H1 (cell line): ENCODE measurements around the gene SOWAHC. TPM values are rescaled to one million over a fixed set of nuclear protein-coding genes. Genes with fewer than 3 reads are reported as not detected.

Source experiments
- CTCF ChIA-PET: fragments of 300-600 bp; sonication (Branson Sonifier 250); formaldehyde crosslinking; loops from one replicate; lab custom pipeline; 2021; ENCODE audit not compliant: partially characterized antibody; lab: Charles Lee
- POLR2A ChIA-PET: fragments of 300-600 bp; sonication (Branson Sonifier 250); formaldehyde crosslinking; loops from one replicate; lab custom pipeline; 2021; ENCODE audit warnings: inconsistent platforms; ENCODE audit not compliant: partially characterized antibody; lab: Charles Lee
- DNase-seq, 2 experiments: peaks; one replicate each; pipeline versions ENCODE4 v3.0.0 to v3.0.0-alpha.2; 2010 to 2022; ENCODE audit warnings: low spot score in 2 of 2, low read depth in 1 of 2, mixed read lengths in 1 of 2
- FAIRE-seq: peaks from 2 replicates; lab custom pipeline; 2011; peaks lifted over from hg19 to GRCh38; lab: Jason Lieb, UNC
- H2AFZ ChIP-seq: 2 replicates; pipeline ENCODE4 v1.8.1; 2012; ENCODE audit warnings: low read length, inconsistent platforms
- H2AK5ac ChIP-seq: 2 replicates; pipeline ENCODE4 v1.6.1; 2013; ENCODE audit warnings: low read depth, low read length
- H2BK120ac ChIP-seq: replicated peaks from 2 replicates; pipeline ENCODE3; 2013; ENCODE audit warnings: low read depth, low read length, inconsistent platforms
- H2BK12ac ChIP-seq: 2 replicates; pipeline ENCODE4 v1.6.1; 2013; ENCODE audit warnings: low read depth, low read length
- H2BK15ac ChIP-seq: 2 replicates; pipeline ENCODE4 v1.6.1; 2013; ENCODE audit warnings: low read length
- H2BK20ac ChIP-seq: 2 replicates; pipeline ENCODE4 v1.6.1; 2013; ENCODE audit warnings: low read length
- H2BK5ac ChIP-seq: 2 replicates; pipeline ENCODE4 v1.6.1; 2013; ENCODE audit warnings: low read depth, low read length
- H3K14ac ChIP-seq: 2 replicates; pipeline ENCODE4 v1.6.1; 2013; ENCODE audit warnings: inconsistent platforms; ENCODE audit not compliant: insufficient read length
- H3K18ac ChIP-seq: 2 replicates; pipeline ENCODE4 v1.6.1; 2013; ENCODE audit warnings: low read length; ENCODE audit errors: extremely low read depth
- H3K23ac ChIP-seq: 2 replicates; pipeline ENCODE4 v1.6.1; 2013; ENCODE audit warnings: inconsistent platforms; ENCODE audit not compliant: insufficient read length
- H3K23me2 ChIP-seq: 2 replicates; pipeline ENCODE4 v1.6.1; 2013; ENCODE audit warnings: low read depth, low read length
- H3K27ac ChIP-seq: 2 replicates; pipeline ENCODE4 v1.6.1; 2011; ENCODE audit warnings: low read depth, low read length, inconsistent platforms
- H3K27me3 ChIP-seq, 4 experiments: replicated peaks in 1 of 4; 1 replicate in 1 of 4; 2 replicates in 3 of 4; pipeline versions ENCODE4 v1.6.1 to v1.8.1; 2011 to 2013; ENCODE audit warnings: low read length in 3 of 4, mild to moderate bottlenecking in 3 of 4, inconsistent platforms in 2 of 4, mixed read lengths in 2 of 4, moderate library complexity in 1 of 4; ENCODE audit not compliant: control insufficient read depth in 3 of 4, insufficient read depth in 3 of 4; ENCODE audit errors: extremely low read depth in 1 of 4
- H3K36me3 ChIP-seq, 4 experiments: 2 replicates each; pipeline versions ENCODE4 v1.6.1 to v1.8.1; 2011 to 2013; ENCODE audit warnings: mild to moderate bottlenecking in 4 of 4, low read length in 3 of 4, moderate library complexity in 2 of 4, control low read depth in 1 of 4, inconsistent platforms in 1 of 4; ENCODE audit not compliant: insufficient read depth in 4 of 4, control insufficient read depth in 2 of 4
- H3K4ac ChIP-seq: replicated peaks from 2 replicates; pipeline ENCODE3; 2013; ENCODE audit warnings: low read length, low read depth, mixed read lengths, inconsistent platforms; ENCODE audit not compliant: insufficient read length
- H3K4me1 ChIP-seq, 4 experiments: replicated peaks in 1 of 4; 1 replicate in 1 of 4; 2 replicates in 3 of 4; pipeline versions ENCODE4 v1.6.1 to v1.8.1; 2011 to 2013; ENCODE audit warnings: low read length in 3 of 4, inconsistent platforms in 2 of 4, mixed read lengths in 1 of 4; ENCODE audit not compliant: insufficient read depth in 4 of 4, control insufficient read depth in 3 of 4
- H3K4me2 ChIP-seq, 2 experiments: 2 replicates each; pipeline versions ENCODE4 v1.6.1 to v1.8.1; 2011 to 2013; ENCODE audit warnings: low read depth in 2 of 2, low read length in 2 of 2, control low read depth in 1 of 2, inconsistent platforms in 1 of 2, mild to moderate bottlenecking in 1 of 2; ENCODE audit not compliant: insufficient read depth in 1 of 2
- H3K4me3 ChIP-seq, 4 experiments: fragments of 200-600, 300-600 bp in 1 of 4; sonication (generic), shearing (Covaris generic), sonication (Bioruptor Twin) in 1 of 4; 2 replicates each; pipeline versions ENCODE4 v1.5.1 to v1.8.1; 2011 to 2016; ENCODE audit warnings: low read length in 4 of 4, low read depth in 3 of 4, control low read depth in 2 of 4, inconsistent platforms in 2 of 4, mild to moderate bottlenecking in 2 of 4, mixed read lengths in 1 of 4, moderate library complexity in 1 of 4; ENCODE audit not compliant: insufficient read depth in 2 of 4; ENCODE audit errors: extremely low read depth in 1 of 4
- H3K56ac ChIP-seq: replicated peaks from 2 replicates; pipeline ENCODE3; 2013; ENCODE audit warnings: low read depth, mild to moderate bottlenecking, mixed read lengths, low read length, inconsistent platforms; ENCODE audit not compliant: insufficient read length
- H3K79me1 ChIP-seq: 2 replicates; pipeline ENCODE4 v1.6.1; 2013; ENCODE audit warnings: low read depth, low read length, control low read depth
- H3K79me2 ChIP-seq, 2 experiments: 2 replicates each; pipeline versions ENCODE4 v1.6.1 to v1.8.1; 2012 to 2013; ENCODE audit warnings: low read length in 2 of 2, mild to moderate bottlenecking in 2 of 2, inconsistent platforms in 1 of 2; ENCODE audit not compliant: insufficient read depth in 2 of 2, control insufficient read depth in 1 of 2
- H3K9ac ChIP-seq, 4 experiments: replicated peaks in 1 of 4; 1 replicate in 1 of 4; 2 replicates in 3 of 4; pipeline versions ENCODE4 v1.6.1 to v1.8.1; 2011 to 2013; ENCODE audit warnings: low read depth in 3 of 4, low read length in 3 of 4, control low read depth in 2 of 4, mild to moderate bottlenecking in 2 of 4, moderate library complexity in 2 of 4, inconsistent platforms in 1 of 4; ENCODE audit errors: extremely low read depth in 1 of 4
- H3K9me3 ChIP-seq, 2 experiments: 2 replicates each; pipeline versions ENCODE4 v1.6.1 to v1.8.1; 2012 to 2013; ENCODE audit warnings: mild to moderate bottlenecking in 2 of 2, moderate library complexity in 2 of 2, control low read depth in 1 of 2, inconsistent platforms in 1 of 2, low read depth in 1 of 2, low read length in 1 of 2, mixed read lengths in 1 of 2; ENCODE audit not compliant: insufficient read depth in 2 of 2
- H4K20me1 ChIP-seq, 2 experiments: replicated peaks in 1 of 2; 2 replicates each; pipeline versions ENCODE3 to v1.8.1; 2011 to 2013; ENCODE audit warnings: inconsistent platforms in 2 of 2, low read length in 2 of 2, mild to moderate bottlenecking in 1 of 2; ENCODE audit not compliant: insufficient read depth in 2 of 2, control insufficient read depth in 1 of 2
- H4K5ac ChIP-seq: 2 replicates; pipeline ENCODE4 v1.6.1; 2013; ENCODE audit warnings: low read length, low read depth, mixed read lengths, inconsistent platforms; ENCODE audit not compliant: insufficient read length
- H4K8ac ChIP-seq: 2 replicates; pipeline ENCODE4 v1.8.0; 2013; ENCODE audit warnings: mild to moderate bottlenecking, moderate library complexity, low read length, inconsistent platforms; ENCODE audit not compliant: insufficient read depth; ENCODE audit errors: extremely low read depth
- H4K91ac ChIP-seq: replicated peaks from 2 replicates; pipeline ENCODE3; 2013; ENCODE audit warnings: low read length, mixed read lengths, inconsistent platforms; ENCODE audit not compliant: insufficient read length
- ATF2 ChIP-seq: IDR thresholded peaks from 2 replicates; pipeline ENCODE4 v1.6.1; 2012; ENCODE audit warnings: low read length, inconsistent platforms
- BCL11A ChIP-seq, 2 experiments: IDR thresholded peaks; one replicate each; pipeline ENCODE4 v1.6.1; 2011; ENCODE audit warnings: low read depth in 2 of 2, low read length in 2 of 2, mild to moderate bottlenecking in 2 of 2
- BRCA1 ChIP-seq: IDR thresholded peaks from 2 replicates; pipeline ENCODE4 v1.6.1; 2012; ENCODE audit warnings: low read depth, low read length, improper control_type of control experiment
- CBX8 ChIP-seq: fragments of 300-800, 300-1000 bp; sonication (generic); IDR thresholded peaks from 2 replicates; pipeline ENCODE4 v1.7.1; 2016; ENCODE audit warnings: low read depth, low read length, borderline replicate concordance
- GABPA ChIP-seq: IDR thresholded peaks from 2 replicates; pipeline ENCODE4 v1.6.1; 2011; ENCODE audit warnings: mild to moderate bottlenecking, low read length, moderate library complexity, borderline replicate concordance; ENCODE audit not compliant: insufficient read depth
- HDAC2 ChIP-seq, 2 experiments: fragments of 300-600 bp in 1 of 2; sonication (generic) in 1 of 2; IDR thresholded peaks; 2 replicates each; pipeline ENCODE4 v1.6.1; 2011 to 2012; ENCODE audit warnings: low read depth in 2 of 2, low read length in 2 of 2, mild to moderate bottlenecking in 2 of 2, moderate library complexity in 2 of 2, borderline replicate concordance in 1 of 2, inconsistent platforms in 1 of 2
- MAFK ChIP-seq: IDR thresholded peaks from 2 replicates; pipeline ENCODE4 v1.6.1; 2012; ENCODE audit warnings: low read depth, mild to moderate bottlenecking, improper control_type of control experiment, low read length
- SIN3A ChIP-seq, 2 experiments: IDR thresholded peaks in 1 of 2; conservative IDR thresholded peaks in 1 of 2; 2 replicates each; pipeline ENCODE4 v1.6.1; 2011 to 2012; ENCODE audit warnings: low read length in 2 of 2, improper control_type of control experiment in 1 of 2, low read depth in 1 of 2, mild to moderate bottlenecking in 1 of 2
- YY1 ChIP-seq: IDR thresholded peaks from 2 replicates; pipeline ENCODE4 v1.6.1; 2011; ENCODE audit warnings: low read depth, mild to moderate bottlenecking, low read length
- WGBS, 2 experiments: shearing (Covaris generic) in 1 of 2; methylation state at CpG; one replicate each; pipeline versions ENCODE4 v1.1.6 to v1.1.7; 2013 to 2015; ENCODE audit warnings: low lambda C conversion rate in 2 of 2, mixed read lengths in 2 of 2, inconsistent platforms in 1 of 2, low coverage in 1 of 2, missing lambda C conversion rate in 1 of 2; ENCODE audit not compliant: insufficient replicate concordance in 2 of 2, insufficient coverage in 1 of 2, insufficient read length in 1 of 2; ENCODE audit errors: extremely low coverage in 1 of 2, missing lambda C conversion rate in 1 of 2; 5-methylcytosine and 5-hydroxymethylcytosine counted together
- polyA plus RNA-seq, 7 experiments: library from polyadenylated mRNA; depleted of rRNA in 3 of 7; stranded (reverse) in 5 of 7; unstranded in 2 of 7; fragments of >200 nt in 5 of 7; fragments of 200-250 nt in 2 of 7; gene quantifications; 1 replicate in 5 of 7; 2 replicates in 1 of 7; 4 replicates in 1 of 7; pipeline versions ENCODE4 v1.2.1 to v1.2.3, GENCODE V29; 2011 to 2013; ENCODE audit warnings: missing spikeins in 2 of 7, mixed read lengths in 2 of 7
- total RNA-seq: library from RNA; stranded (reverse); fragmentation: NEBNext Ultra II Directional; extraction: Animal tissue kit (Norgen Biotek cat#: 25700); gene quantifications from 2 replicates; pipeline ENCODE4 v1.2.1, GENCODE V29; 2021

The SOWAHC gene
- total and polyA plus RNA-seq, 2 of the 8 experiments (the other 6 are each of a cell fraction or from before 2014, with no cell fraction given), result 3.1 to 17.8 TPM

GRCh38 chr2:109654326-109655050, 40.3 kb downstream of the SOWAHC start:
- H3K4me2 ChIP-seq, result no peak overlapping the region
- H3K56ac ChIP-seq, result no peak overlapping the region
- no peak overlapping the region for H3K4ac ChIP-seq
- H2BK20ac ChIP-seq, result no peak overlapping the region
- H2BK12ac ChIP-seq, result no peak overlapping the region
- no peak overlapping the region for H3K14ac ChIP-seq
- H3K79me2 ChIP-seq, result no peaks in the 10 kb centered on the region
- no peak overlapping the region for H3K4me3 ChIP-seq
- ChIA-PET CTCF (interaction anchor here (0.7 to 2.6 kb wide), 4 partner anchors 9 to 108 kb away, joined by 3 to 10 read pairs (median 6); no protein-coding TSS in a partner anchor), POLR2A (interaction anchor here (0.7 kb wide), 1 partner anchor 10 kb away, joined by 5 read pairs; no protein-coding TSS in a partner anchor)
- H2BK120ac ChIP-seq, result no peak overlapping the region
- no peak overlapping the region for H4K8ac ChIP-seq
- H3K9me3 ChIP-seq, result no peaks in the 10 kb centered on the region
- H3K79me1 ChIP-seq, result no peaks in the 10 kb centered on the region
- no peak overlapping the region for H3K9ac ChIP-seq
- H2BK15ac ChIP-seq, result no peak overlapping the region
- DNase-seq (no peak), FAIRE-seq (no peak)
- no peak overlapping the region for H3K23ac ChIP-seq
- H3K18ac ChIP-seq, result no peak overlapping the region
- no peaks in the 10 kb centered on the region for H3K36me3 ChIP-seq
- no peaks in the 10 kb centered on the region for H3K23me2 ChIP-seq
- H2AFZ ChIP-seq, result no peak overlapping the region
- no peak overlapping the region for H4K5ac ChIP-seq
- no peak overlapping the region for H2BK5ac ChIP-seq
- H3K27ac ChIP-seq, result no peak overlapping the region
- no peak overlapping the region for H2AK5ac ChIP-seq
- H4K91ac ChIP-seq, result no peak overlapping the region
- H3K27me3 ChIP-seq, result no peaks in the 10 kb centered on the region
- 91% methylated on average over 8 of the region's 8 CpGs; no CpG with 5 or more reads in 1 of the 2 experiments for WGBS, 2 experiments
- H3K4me1 ChIP-seq, result peaks cover 0 to 3% (median 0%) of the 10 kb centered on the region in 4 experiments; a peak in 3 of 7 replicates
- H4K20me1 ChIP-seq, result no peaks in the 10 kb centered on the region
- TF ChIP-seq HDAC2 (IDR thresholded peaks at IDR 0.05; ENCODE audit: borderline replicate concordance in 1 of 2, low read depth in 2 of 2, low read length in 2 of 2) (no peak), MAFK (no peak), ATF2 (no peak), SIN3A (conservative IDR thresholded peaks at IDR 0.05 in 1 of 2, IDR thresholded peaks at IDR 0.05 in 1 of 2; ENCODE audit: low read depth in 1 of 2, low read length in 2 of 2) (no peak), BCL11A (IDR thresholded peaks at IDR 0.05; ENCODE audit: low read depth in 2 of 2, low read length in 2 of 2) (no peak), CBX8 (no peak), GABPA (no peak), YY1 (no peak), BRCA1 (no peak)
